Measurements from ENCODE around the gene MAP3K12.
"Not testable (repeated sequence)": the region's sequence is repeated elsewhere in the genome, so short reads cannot be mapped to it uniquely, and the experiment has no call there.

Gene MAP3K12

GRCh38 chr12:53482626-53483168, 16.6 kb downstream of the MAP3K12 start:
- Histone ChIP-seq H3K79me2 (ENCODE audit: control insufficient read depth, low read length) (peaks cover 3% of the 10 kb centered on the region), H3K36me3 (ENCODE audit: control insufficient read depth, low read length) (peaks cover 79% of the 10 kb centered on the region), H3K27ac (ENCODE audit: low read depth, low read length) (no peak overlapping the region), H3K4me2 (ENCODE audit: low read length) (no peak overlapping the region), H3K9me3 (ENCODE audit: control insufficient read depth, insufficient read depth, low read length) (no peaks in the 10 kb centered on the region), H3K4me3 (ENCODE audit: low read length) (no peak overlapping the region), H3K9me2 (replicated peaks; ENCODE audit: control insufficient read depth, low read length) (no peaks in the 10 kb centered on the region), H4K20me1 (ENCODE audit: control insufficient read depth, insufficient read depth, low read depth, low read length) (peaks cover 20% of the 10 kb centered on the region), H3K27me3 (ENCODE audit: control insufficient read depth, low read length) (no peaks in the 10 kb centered on the region), H3F3A (ENCODE audit: control insufficient read depth, insufficient read depth) (peaks cover 56% of the 10 kb centered on the region), H3K4me1 (ENCODE audit: control insufficient read depth, low read length) (no peaks in the 10 kb centered on the region)
- TF ChIP-seq CTCF (IDR thresholded peaks at IDR 0.05; ENCODE audit: low read depth, low read length, poor library complexity, severe bottlenecking) (no peak), EZH2phosphoT487 (IDR thresholded peaks at IDR 0.05; ENCODE audit: borderline replicate concordance, low read length) (no peak)

GRCh38 chr12:53481939-53482586, 17.2 kb downstream of the MAP3K12 start:
- H3K27ac ChIP-seq (ENCODE audit: low read depth, low read length) = no peak overlapping the region

GRCh38 chr12:53481458-53481857, 17.8 kb downstream of the MAP3K12 start:
- not testable (repeated sequence) for H3K9me2 ChIP-seq (replicated peaks; ENCODE audit: control insufficient read depth, low read length); H3K27me3 ChIP-seq (ENCODE audit: control insufficient read depth, low read length)
- peaks cover 20% of the 10 kb centered on the region for H4K20me1 ChIP-seq (ENCODE audit: control insufficient read depth, insufficient read depth, low read depth, low read length)

More at GRCh38 chr12:53481939-53482586, 17.2 kb downstream of the MAP3K12 start:
- Histone ChIP-seq H3F3A (ENCODE audit: control insufficient read depth, insufficient read depth) (peaks cover 60% of the 10 kb centered on the region), H3K79me2 (ENCODE audit: control insufficient read depth, low read length) (peaks cover 7% of the 10 kb centered on the region), H3K4me2 (ENCODE audit: low read length) (no peak overlapping the region), H3K4me3 (ENCODE audit: low read length) (no peak overlapping the region), H3K9me2 (replicated peaks; ENCODE audit: control insufficient read depth, low read length) (no peaks in the 10 kb centered on the region), H3K4me1 (ENCODE audit: control insufficient read depth, low read length) (no peaks in the 10 kb centered on the region), H4K20me1 (ENCODE audit: control insufficient read depth, insufficient read depth, low read depth, low read length) (peaks cover 20% of the 10 kb centered on the region), H3K9me3 (ENCODE audit: control insufficient read depth, insufficient read depth, low read length) (no peaks in the 10 kb centered on the region), H3K36me3 (ENCODE audit: control insufficient read depth, low read length) (peaks cover 86% of the 10 kb centered on the region), H3K27me3 (ENCODE audit: control insufficient read depth, low read length) (no peaks in the 10 kb centered on the region)
- no peak for TF ChIP-seq EZH2phosphoT487 (IDR thresholded peaks at IDR 0.05; ENCODE audit: borderline replicate concordance, low read length)
- peak; percentile 50 for TF ChIP-seq CTCF (IDR thresholded peaks at IDR 0.05; ENCODE audit: low read depth, low read length, poor library complexity, severe bottlenecking)

More at GRCh38 chr12:53481458-53481857, 17.8 kb downstream of the MAP3K12 start:
- H3K4me1 ChIP-seq (ENCODE audit: control insufficient read depth, low read length); H3K27ac ChIP-seq (ENCODE audit: low read depth, low read length); H3K4me2 ChIP-seq (ENCODE audit: low read length); H3K9me3 ChIP-seq (ENCODE audit: control insufficient read depth, insufficient read depth, low read length); H3K4me3 ChIP-seq (ENCODE audit: low read length): not testable (repeated sequence)
- H3K79me2 ChIP-seq (ENCODE audit: control insufficient read depth, low read length) = peaks cover 12% of the 10 kb centered on the region
- H3F3A ChIP-seq (ENCODE audit: control insufficient read depth, insufficient read depth) = peaks cover 64% of the 10 kb centered on the region
- peaks cover 87% of the 10 kb centered on the region for H3K36me3 ChIP-seq (ENCODE audit: control insufficient read depth, low read length)
